Type B pancreatic cell (in vitro differentiated cells): ENCODE data around the gene SACS. TPM values are rescaled to one million over a fixed set of nuclear protein-coding genes. Genes with fewer than 3 reads are reported as not detected.
A peak's percentile ranks its signal among the peaks of the same experiment; 100 is the strongest.

Experiments used
- DNase-seq: peaks from one replicate; pipeline ENCODE4 v3.0.0; 2021; ENCODE audit warnings: mixed read lengths; ENCODE audit not compliant: unreplicated experiment; ENCODE audit errors: extremely low spot score
- H3K27ac Mint-ChIP-seq: 2 replicates; pipeline ENCODE4 v1.8.0; 2021; ENCODE audit warnings: mild to moderate bottlenecking, mixed read lengths
- H3K27me3 Mint-ChIP-seq: 2 replicates; pipeline ENCODE4 v1.8.0; 2021; ENCODE audit warnings: mixed read lengths
- H3K36me3 Mint-ChIP-seq: 2 replicates; pipeline ENCODE4 v1.8.0; 2021; ENCODE audit warnings: mixed read lengths
- H3K4me1 Mint-ChIP-seq: one replicate; pipeline ENCODE4 v1.8.0; 2021; ENCODE audit warnings: mixed read lengths; ENCODE audit not compliant: unreplicated experiment
- H3K4me3 Mint-ChIP-seq: 2 replicates; pipeline ENCODE4 v1.8.0; 2021; ENCODE audit warnings: mild to moderate bottlenecking, mixed read lengths
- H3K9me3 Mint-ChIP-seq: 2 replicates; pipeline ENCODE4 v1.8.0; 2021; ENCODE audit warnings: mixed read lengths
- CTCF ChIP-seq: fragments of 200-600 bp; sonication (generic); conservative IDR thresholded peaks from 2 replicates; pipeline ENCODE4 v1.5.0; 2021; ENCODE audit warnings: antibody characterized with exemption, mild to moderate bottlenecking
- total RNA-seq: library from RNA; stranded (reverse); gene quantifications from 2 replicates; pipeline ENCODE4 v1.2.1, GENCODE V29; 2021; ENCODE audit warnings: low replicate concordance

Gene SACS
- total RNA-seq, 1 donor from 2014 or later = 49.6 TPM

- Mint-ChIP-seq H3K36me3 (no peaks in the 10 kb centered on the region), H3K4me3 (peak overlapping the region; percentile 88), H3K27ac (no peak overlapping the region), H3K4me1 (peaks cover 25% of the 10 kb centered on the region), H3K9me3 (no peaks in the 10 kb centered on the region), H3K27me3 (peaks cover 4% of the 10 kb centered on the region)
- DNase-seq = no peak
- no peak for TF ChIP-seq CTCF
These were observed 876 bp downstream of the SACS start for GRCh38 chr13:23432626-23433025.

- Mint-ChIP-seq H3K4me3 (peak overlapping the region; percentile 88), H3K4me1 (peaks cover 30% of the 10 kb centered on the region), H3K36me3 (no peaks in the 10 kb centered on the region), H3K9me3 (no peaks in the 10 kb centered on the region), H3K27me3 (peaks cover 4% of the 10 kb centered on the region), H3K27ac (no peak overlapping the region)
- no peak for DNase-seq
- TF ChIP-seq CTCF = no peak
These were observed 2.8 kb downstream of the SACS start for GRCh38 chr13:23430664-23431063.

- H3K27me3 Mint-ChIP-seq = peaks cover 4% of the 10 kb centered on the region
- no peak for TF ChIP-seq CTCF
- no peaks in the 10 kb centered on the region for H3K36me3 Mint-ChIP-seq
- DNase-seq = no peak
- H3K4me1 Mint-ChIP-seq = peaks cover 30% of the 10 kb centered on the region
- no peak overlapping the region for H3K27ac Mint-ChIP-seq
- H3K4me3 Mint-ChIP-seq = peak overlapping the region; percentile 68
- no peaks in the 10 kb centered on the region for H3K9me3 Mint-ChIP-seq
These were observed 5.5 kb downstream of the SACS start for GRCh38 chr13:23427881-23428528.

GRCh38 chr13:23427342-23427843 lies 6.1 kb downstream of the SACS start:
- Mint-ChIP-seq H3K27me3 (peaks cover 3% of the 10 kb centered on the region), H3K4me1 (peaks cover 30% of the 10 kb centered on the region), H3K36me3 (no peaks in the 10 kb centered on the region), H3K9me3 (no peaks in the 10 kb centered on the region), H3K27ac (no peak overlapping the region), H3K4me3 (peak overlapping the region; percentile 19)
- no peak for TF ChIP-seq CTCF
- DNase-seq = no peak

GRCh38 chr13:23421596-23421995 lies 11.9 kb downstream of the SACS start:
- H3K9me3 Mint-ChIP-seq = no peaks in the 10 kb centered on the region
- peaks cover 7% of the 10 kb centered on the region for H3K4me1 Mint-ChIP-seq
- no peak overlapping the region for H3K4me3 Mint-ChIP-seq
- H3K36me3 Mint-ChIP-seq = peaks cover 3% of the 10 kb centered on the region
- H3K27me3 Mint-ChIP-seq = no peaks in the 10 kb centered on the region
- TF ChIP-seq CTCF = no peak
- no peak overlapping the region for H3K27ac Mint-ChIP-seq
- no peak for DNase-seq
